Pons (tissue), 1 donor: Measurements from ENCODE around the gene RAPGEF4.

Experiments used
- DNase-seq: peaks from one replicate; pipeline ENCODE4 v3.0.0-alpha.2; 2016; ENCODE audit warnings: low spot score

RAPGEF4 gene

GRCh38 chr2:172938713-172939375, 203.2 kb downstream of the RAPGEF4 start:
- no peak for DNase-seq

DNA sequence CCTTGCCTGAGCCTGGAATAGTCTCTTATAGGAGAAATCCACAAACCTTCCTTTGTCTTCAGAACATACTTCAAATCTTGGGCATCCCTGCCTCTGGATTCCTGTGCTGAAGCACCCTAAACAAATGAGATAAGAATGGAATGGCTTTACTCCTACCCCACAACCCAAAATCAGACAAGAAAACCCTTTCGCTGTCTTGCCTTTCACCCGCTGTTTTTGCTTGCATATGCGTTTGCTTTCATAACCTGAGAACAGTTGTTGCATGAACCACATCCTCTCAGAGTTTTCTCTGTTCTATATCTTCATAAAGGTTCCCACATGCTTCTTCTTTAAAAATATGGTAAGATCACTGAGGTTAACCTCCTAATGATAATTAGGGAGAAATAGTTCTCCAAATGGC, 207.9 kb downstream of the RAPGEF4 start:
- DNase-seq = no peak

DNA sequence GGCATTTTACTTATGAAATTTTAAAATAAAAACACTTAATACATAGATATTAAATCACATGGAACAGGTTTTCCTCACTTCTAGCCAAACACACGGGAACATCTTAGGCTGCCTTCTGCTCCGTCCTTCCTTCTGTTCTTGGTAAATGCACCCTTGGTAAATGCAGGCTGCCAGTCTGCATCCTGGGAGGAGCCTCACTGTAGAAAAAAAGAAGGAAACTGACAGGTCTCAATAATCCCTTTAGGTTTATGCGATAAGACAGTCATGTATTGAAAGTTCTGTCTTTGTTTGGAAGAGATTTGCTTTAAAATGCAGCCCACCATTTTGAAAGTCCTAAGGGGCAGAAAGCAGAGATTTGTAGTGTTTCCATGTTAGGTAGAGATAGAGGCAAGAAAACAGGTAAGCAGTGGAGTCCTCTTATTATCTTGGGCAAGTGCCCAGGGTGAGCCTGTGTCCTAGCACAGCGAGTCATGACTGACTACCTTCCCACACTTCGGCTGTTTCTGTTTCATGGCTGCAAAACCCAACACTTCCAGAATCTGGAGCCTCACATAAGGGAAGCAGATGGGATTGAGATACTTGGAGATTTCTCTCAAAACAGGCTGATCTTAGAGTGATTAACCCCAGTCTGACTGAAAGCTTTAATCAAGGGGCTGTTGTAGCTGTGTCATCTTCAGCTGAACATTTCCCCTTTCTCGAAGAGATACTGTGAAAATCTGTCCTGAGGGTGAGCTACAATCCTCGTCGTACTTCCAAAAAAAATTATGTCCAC, 208.6 kb downstream of the RAPGEF4 start:
- no peak for DNase-seq

DNA sequence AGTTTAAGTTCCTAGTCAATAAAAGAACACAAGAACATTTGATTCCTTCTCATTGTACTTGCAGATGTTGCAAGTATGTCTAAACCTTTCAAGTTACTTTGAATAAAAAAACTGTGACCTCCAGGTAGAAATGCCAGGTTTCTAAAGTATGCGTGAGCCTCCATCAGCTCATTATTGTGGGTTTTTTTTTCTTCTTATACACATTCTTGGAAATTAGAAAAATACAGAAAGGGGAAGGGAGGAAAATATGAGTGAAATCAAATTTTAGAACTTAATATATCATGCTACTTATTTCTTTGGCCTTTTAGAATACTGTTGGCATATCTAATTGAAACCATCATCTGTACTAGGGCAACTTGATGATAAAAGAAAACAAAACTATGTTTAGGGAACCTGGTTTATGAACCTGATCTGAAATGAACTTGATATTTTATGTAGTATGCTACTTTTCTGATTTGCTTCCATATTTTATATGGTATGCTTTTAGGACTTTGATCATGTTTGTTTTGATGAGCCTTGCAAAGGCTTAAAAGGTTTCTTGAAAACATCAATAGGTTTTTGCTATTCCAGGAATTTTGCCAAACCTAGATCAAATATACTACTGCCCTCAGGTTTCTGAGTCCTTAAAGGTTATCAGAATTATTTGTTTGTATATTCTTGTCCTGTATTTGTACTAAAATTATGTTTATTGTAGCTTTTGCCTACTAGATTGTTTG, 209.3 kb downstream of the RAPGEF4 start:
- DNase-seq = no peak

DNA sequence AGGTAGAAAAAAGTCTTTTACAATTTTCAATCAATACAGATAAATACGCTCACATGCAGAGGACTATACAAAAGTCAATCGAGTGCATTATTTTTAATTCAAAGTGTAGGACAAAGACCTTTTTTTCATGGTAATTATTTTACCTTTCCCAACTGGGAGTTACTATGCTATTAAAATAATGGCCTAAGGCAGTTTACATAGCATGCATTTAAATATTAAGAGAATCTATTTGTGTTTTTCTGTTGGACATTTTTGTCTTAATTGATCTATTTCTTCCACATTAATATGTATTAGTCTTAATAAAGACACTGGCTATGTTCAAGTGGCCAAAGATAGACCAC, 209.8 kb downstream of the RAPGEF4 start:
- DNase-seq = no peak

GRCh38 chr2:172947461-172948153, 212.0 kb downstream of the RAPGEF4 start:
- no peak for DNase-seq

DNA sequence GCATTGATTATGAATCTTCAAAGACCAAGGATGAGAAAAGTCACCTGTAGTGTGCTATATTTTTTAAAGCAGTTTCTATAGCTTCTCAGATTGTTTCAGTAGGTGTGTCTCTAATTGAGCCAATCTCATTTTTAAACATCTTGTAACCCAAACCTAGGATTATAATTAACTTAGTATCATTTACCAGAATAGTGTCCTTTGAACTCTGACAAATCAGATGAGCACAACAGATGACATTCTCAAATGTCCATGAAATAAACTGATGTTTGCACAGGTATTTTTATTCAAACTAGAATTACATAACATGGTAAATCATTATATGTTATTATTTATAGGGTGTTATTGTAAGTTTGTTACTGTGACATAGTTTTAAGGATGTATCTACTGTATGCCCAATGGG, 213.9 kb downstream of the RAPGEF4 start:
- no peak for DNase-seq

- DNase-seq = no peak
Measured at GRCh38 chr2:172950565-172950964, 214.9 kb downstream of the RAPGEF4 start.

- no peak for DNase-seq
Measured at GRCh38 chr2:172951554-172951953, 215.9 kb downstream of the RAPGEF4 start.

GRCh38 chr2:172953411-172953810, 217.8 kb downstream of the RAPGEF4 start:
- DNase-seq = no peak

GRCh38 chr2:172953970-172954852, 218.6 kb downstream of the RAPGEF4 start:
- DNase-seq = no peak

- no peak for DNase-seq
Measured at GRCh38 chr2:172955587-172955986, 219.9 kb downstream of the RAPGEF4 start.

DNA sequence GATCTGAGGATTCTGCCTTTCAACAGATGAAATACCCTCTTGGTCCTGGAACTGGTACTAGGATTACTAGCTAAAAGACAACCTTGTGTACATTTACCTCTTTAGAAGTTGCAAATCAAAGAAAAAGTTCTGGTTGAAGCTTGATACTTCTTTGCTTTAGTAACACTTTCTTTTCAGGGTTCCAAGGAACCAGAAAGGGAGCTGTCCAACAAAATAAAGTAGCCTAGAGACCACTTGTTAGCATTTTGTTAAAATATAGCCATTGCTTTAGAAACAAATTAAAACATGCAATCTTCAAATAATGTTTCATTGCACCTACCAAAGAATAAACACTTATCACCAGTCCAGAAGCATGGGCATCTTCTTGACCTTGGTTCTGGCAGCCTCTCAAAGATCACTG, 222.1 kb downstream of the RAPGEF4 start:
- no peak for DNase-seq

GRCh38 chr2:172962082-172962481, 226.4 kb downstream of the RAPGEF4 start:
- DNase-seq = no peak

DNA sequence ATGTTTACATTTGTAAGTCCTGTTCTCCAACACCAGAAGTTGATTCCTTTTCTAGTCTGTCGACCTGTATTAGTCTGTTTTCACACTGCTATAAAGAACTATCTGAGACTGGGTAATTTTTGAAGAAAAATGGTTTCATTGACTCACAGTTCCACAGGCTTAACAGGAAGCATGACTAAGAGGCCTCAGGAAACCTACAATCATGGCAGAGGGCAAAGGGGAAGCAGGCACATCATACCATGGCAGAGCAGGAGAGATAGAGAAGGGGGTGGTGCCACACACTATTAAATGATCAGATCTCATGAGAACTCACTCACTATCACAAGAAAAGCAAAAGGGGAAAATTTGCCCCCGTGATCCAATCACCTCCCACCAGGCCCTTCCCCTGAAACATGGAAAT, 227.2 kb downstream of the RAPGEF4 start:
- no peak for DNase-seq

DNA sequence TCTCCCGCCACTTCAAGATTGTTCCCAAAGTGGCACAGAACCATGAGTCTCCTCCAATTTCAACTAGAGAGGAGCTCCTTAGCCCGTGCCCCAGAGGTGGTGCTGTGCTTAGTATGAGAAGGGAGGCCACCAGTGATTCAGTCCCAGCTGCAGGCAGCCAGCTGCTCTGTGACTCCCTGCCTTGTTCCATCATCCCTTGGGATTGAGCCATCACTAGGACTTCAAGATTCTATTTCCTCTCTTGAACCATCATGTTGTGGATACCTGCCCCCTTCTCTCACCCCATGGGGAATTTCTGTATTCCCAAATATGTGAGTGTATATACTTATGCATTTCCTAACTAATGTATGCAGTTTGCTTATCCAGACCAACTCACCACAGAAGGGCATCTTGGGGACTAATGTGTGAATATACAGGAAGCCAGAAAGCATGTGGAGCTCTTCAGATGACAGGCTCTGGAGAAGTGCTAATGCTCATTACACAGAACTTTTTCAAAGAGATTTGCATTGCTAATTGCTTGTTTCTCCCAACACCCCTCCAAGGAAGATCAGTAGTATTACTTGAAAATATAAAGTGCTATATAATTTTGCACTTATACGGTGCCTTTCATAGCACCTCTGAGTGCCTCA, 229.0 kb downstream of the RAPGEF4 start:
- DNase-seq = no peak

DNA sequence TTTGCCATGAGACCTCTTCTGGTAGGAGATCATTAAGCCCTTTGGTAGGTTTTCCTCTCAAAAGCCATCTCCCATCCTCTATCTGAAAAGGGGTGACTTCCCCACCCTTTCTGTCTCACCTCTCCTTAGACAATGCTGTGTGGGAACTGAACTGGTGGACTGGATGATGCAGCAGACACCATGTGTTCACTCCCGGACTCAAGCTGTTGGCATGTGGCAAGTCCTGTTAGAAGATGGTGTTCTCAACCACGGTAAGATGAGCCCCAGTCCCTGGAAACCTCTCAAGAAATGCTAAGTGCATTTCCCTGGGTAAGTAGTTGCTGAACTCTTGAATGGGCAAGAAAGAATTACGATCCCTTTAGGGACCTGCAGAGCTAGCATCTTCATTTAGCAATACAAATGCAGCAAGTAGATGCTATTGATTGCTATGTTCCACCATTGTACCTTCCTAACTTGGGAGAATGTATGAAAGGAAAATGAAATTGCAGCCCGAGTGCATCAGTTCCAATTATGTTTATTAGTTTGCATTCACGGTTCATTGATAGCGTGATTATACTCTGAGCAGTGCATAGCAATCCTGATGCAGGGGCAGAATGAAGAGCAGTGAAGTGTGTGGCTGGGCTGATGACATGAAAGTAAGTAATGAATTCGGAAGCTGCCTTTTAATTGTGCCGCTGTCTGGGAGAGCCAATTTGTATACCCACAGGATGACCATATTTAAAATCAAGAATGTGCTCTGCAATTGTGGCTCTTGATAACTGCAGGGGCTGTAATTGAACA, 230.0 kb downstream of the RAPGEF4 start:
- DNase-seq = no peak

GRCh38 chr2:172967036-172967982, 231.7 kb downstream of the RAPGEF4 start:
- no peak for DNase-seq

DNA sequence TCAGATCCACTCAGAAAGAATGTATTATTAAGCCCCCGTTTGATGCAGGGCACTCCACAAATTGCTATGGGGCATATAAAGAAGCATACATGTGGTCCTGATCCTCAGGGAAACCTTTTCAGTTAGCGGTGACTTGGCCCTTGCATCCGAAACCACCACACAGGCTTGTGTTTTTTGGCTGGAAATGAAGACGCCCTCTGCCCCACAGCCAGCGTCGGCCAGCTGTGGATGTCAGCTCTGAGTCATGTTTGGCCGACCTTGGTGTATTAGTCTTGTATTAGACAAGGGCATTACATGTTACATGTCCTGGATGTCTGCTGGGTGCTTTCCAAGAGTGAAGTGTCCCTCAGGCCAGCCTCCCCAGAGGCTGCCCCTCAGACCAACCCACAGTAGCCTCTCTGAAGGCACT, 232.4 kb downstream of the RAPGEF4 start:
- DNase-seq = no peak
